HEK293 (cell line): ENCODE data around the gene DPP9.

Experiments
- CTCF ChIA-PET: fragments of 350-600 bp; formaldehyde crosslinking; extraction: SDS; loops from one replicate; lab custom pipeline; 2021; ENCODE audit warnings: antibody characterized with exemption; lab: Yijun Ruan, JAX
- POLR2A ChIA-PET: fragments of 300-600 bp; formaldehyde crosslinking; extraction: SDS; loops from one replicate; lab custom pipeline; 2020; ENCODE audit warnings: antibody characterized with exemption, inconsistent platforms; lab: Yijun Ruan, JAX
- H3K27ac ChIP-seq: fragments of 200-500 bp; sonication (Bioruptor generic); 2 replicates; pipeline ENCODE4 v1.5.1; 2014; ENCODE audit warnings: low read depth, low read length, control low read depth, inconsistent platforms; ENCODE audit errors: extremely low read depth
- H3K36me3 ChIP-seq, 2 experiments: fragments of 200-500 bp in 1 of 2; sonication (Bioruptor generic) in 1 of 2; 1 replicate in 1 of 2; 2 replicates in 1 of 2; pipeline ENCODE4 v1.5.1; 2014 to 2017; ENCODE audit warnings: inconsistent platforms in 2 of 2, low read length in 2 of 2; ENCODE audit not compliant: control insufficient read depth in 2 of 2, insufficient read depth in 1 of 2
- H3K4me1 ChIP-seq: fragments of 200-500 bp; sonication (Bioruptor generic); 2 replicates; pipeline ENCODE4 v1.5.1; 2014; ENCODE audit warnings: mild to moderate bottlenecking, low read length, inconsistent platforms; ENCODE audit not compliant: control insufficient read depth, insufficient read depth
- H3K4me3 ChIP-seq: 2 replicates; pipeline ENCODE4 v1.5.1; 2011; ENCODE audit warnings: low read depth, mild to moderate bottlenecking, control low read depth, low read length, moderate library complexity
- H3K9me3 ChIP-seq: fragments of 200-500 bp; sonication (Bioruptor generic); 2 replicates; pipeline ENCODE4 v1.5.1; 2014; ENCODE audit warnings: low read depth, low read length, inconsistent platforms; ENCODE audit not compliant: control insufficient read depth, insufficient read depth
- MZF1 ChIP-seq: fragments of 450-650 bp; formaldehyde crosslinking; IDR thresholded peaks from 2 replicates; pipeline ENCODE4 v1.5.1; 2017; ENCODE audit warnings: missing biosample characterization, missing genetic modification characterization, borderline replicate concordance
- SALL2 ChIP-seq: fragments of 450-650 bp; formaldehyde crosslinking; IDR thresholded peaks from 2 replicates; pipeline ENCODE4 v1.5.0; 2017; ENCODE audit warnings: missing biosample characterization, mild to moderate bottlenecking, missing genetic modification characterization, borderline replicate concordance
- YY1 ChIP-seq: fragments of 450-650 bp; formaldehyde crosslinking; IDR thresholded peaks from 2 replicates; pipeline ENCODE4 v1.5.1; 2018; ENCODE audit warnings: missing biosample characterization, missing genetic modification characterization
- ZNF366 ChIP-seq: fragments of 450-650 bp; formaldehyde crosslinking; conservative IDR thresholded peaks from 2 replicates; pipeline ENCODE4 v1.5.1; 2016; ENCODE audit warnings: missing biosample characterization, missing genetic modification characterization
- ZNF561 ChIP-seq: fragments of 450-650 bp; IDR thresholded peaks from 2 replicates; pipeline ENCODE4 v1.5.1; 2018; ENCODE audit warnings: missing biosample characterization, missing genetic modification characterization, borderline replicate concordance
- ZNF626 ChIP-seq: fragments of 450-650 bp; sonication (Bioruptor Pico); formaldehyde crosslinking; IDR thresholded peaks from 2 replicates; pipeline ENCODE4 v1.5.1; 2018; ENCODE audit warnings: missing biosample characterization, missing genetic modification characterization, inconsistent platforms
- ZNF654 ChIP-seq: fragments of 450-650 bp; formaldehyde crosslinking; IDR thresholded peaks from 2 replicates; pipeline ENCODE4 v1.5.1; 2016; ENCODE audit warnings: low read depth, missing biosample characterization, missing genetic modification characterization
- TF ChIP-seq, protein P1 (sequence below): fragments of 450-650 bp; formaldehyde crosslinking; IDR thresholded peaks from 2 replicates; pipeline ENCODE4 v1.5.1; 2016; ENCODE audit warnings: missing biosample characterization, missing genetic modification characterization
- TF ChIP-seq, protein P2 (sequence below): fragments of 450-650 bp; formaldehyde crosslinking; IDR thresholded peaks from 2 replicates; pipeline ENCODE4 v1.5.1; 2017; ENCODE audit warnings: missing biosample characterization, missing genetic modification characterization
- TF ChIP-seq, protein P3 (sequence below): fragments of 450-650 bp; formaldehyde crosslinking; IDR thresholded peaks from 2 replicates; pipeline ENCODE4 v1.5.1; 2016; ENCODE audit warnings: missing biosample characterization, missing genetic modification characterization
- TF ChIP-seq, protein P4 (sequence below): fragments of 450-650 bp; formaldehyde crosslinking; IDR thresholded peaks from 2 replicates; pipeline ENCODE4 v1.5.1; 2016; ENCODE audit warnings: missing biosample characterization, missing genetic modification characterization, borderline replicate concordance
- TF ChIP-seq, protein P5 (sequence below): fragments of 450-650 bp; formaldehyde crosslinking; IDR thresholded peaks from 2 replicates; pipeline ENCODE4 v1.5.1; 2016; ENCODE audit warnings: missing biosample characterization, missing genetic modification characterization, borderline replicate concordance

The DPP9 gene

DNA sequence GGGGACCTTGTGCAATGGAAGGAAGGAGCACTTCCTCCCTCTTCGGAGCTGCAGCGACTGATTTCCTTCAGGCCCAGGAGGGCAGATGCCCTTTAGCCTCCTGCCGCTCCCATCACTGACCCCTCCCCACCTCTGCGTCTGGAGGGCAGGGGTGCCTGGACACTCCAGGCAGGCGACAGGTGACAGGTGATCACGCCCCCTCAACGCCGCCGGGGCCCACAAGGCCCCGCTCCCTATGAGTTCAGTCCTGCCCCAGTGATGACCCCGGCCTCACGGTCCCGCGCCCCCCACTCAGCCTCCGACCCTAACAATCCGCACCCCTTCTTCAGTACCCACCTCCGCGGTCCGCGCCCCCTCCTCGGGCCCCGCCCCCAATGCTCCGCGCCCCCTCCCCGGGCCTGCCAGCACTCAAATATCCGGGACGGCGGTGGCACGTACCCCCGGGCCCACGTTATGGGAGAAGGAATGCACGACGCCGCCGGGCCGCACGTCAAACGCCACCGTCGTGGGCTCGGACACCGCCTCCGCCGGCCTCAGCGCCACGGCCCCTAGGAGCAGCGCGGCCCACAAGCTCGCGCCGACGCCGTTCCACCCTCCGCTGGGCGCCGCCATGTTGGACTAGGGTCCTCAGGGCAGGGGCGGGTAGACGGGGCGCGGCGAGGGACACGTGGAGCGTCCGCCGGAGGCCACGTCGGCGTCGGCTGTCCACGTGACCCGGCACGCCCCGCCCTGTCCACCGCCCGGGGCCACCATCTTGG is 53.7 kb downstream of the DPP9 start, which contains the start of gene MYDGF (continued):
- TF ChIP-seq, protein P1, sequence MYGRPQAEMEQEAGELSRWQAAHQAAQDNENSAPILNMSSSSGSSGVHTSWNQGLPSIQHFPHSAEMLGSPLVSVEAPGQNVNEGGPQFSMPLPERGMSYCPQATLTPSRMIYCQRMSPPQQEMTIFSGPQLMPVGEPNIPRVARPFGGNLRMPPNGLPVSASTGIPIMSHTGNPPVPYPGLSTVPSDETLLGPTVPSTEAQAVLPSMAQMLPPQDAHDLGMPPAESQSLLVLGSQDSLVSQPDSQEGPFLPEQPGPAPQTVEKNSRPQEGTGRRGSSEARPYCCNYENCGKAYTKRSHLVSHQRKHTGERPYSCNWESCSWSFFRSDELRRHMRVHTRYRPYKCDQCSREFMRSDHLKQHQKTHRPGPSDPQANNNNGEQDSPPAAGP (tag by site-specific recombination) = peak; percentile 62; the same call in 1 of the 2 replicates
- TF ChIP-seq YY1 (tag by site-specific recombination) = peak; percentile 94
- TF ChIP-seq, protein P2, sequence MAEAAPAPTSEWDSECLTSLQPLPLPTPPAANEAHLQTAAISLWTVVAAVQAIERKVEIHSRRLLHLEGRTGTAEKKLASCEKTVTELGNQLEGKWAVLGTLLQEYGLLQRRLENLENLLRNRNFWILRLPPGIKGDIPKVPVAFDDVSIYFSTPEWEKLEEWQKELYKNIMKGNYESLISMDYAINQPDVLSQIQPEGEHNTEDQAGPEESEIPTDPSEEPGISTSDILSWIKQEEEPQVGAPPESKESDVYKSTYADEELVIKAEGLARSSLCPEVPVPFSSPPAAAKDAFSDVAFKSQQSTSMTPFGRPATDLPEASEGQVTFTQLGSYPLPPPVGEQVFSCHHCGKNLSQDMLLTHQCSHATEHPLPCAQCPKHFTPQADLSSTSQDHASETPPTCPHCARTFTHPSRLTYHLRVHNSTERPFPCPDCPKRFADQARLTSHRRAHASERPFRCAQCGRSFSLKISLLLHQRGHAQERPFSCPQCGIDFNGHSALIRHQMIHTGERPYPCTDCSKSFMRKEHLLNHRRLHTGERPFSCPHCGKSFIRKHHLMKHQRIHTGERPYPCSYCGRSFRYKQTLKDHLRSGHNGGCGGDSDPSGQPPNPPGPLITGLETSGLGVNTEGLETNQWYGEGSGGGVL (tag by site-specific recombination) = peak; percentile 51
- TF ChIP-seq ZNF654 (tag by site-specific recombination) = no peak
- TF ChIP-seq, protein P3, sequence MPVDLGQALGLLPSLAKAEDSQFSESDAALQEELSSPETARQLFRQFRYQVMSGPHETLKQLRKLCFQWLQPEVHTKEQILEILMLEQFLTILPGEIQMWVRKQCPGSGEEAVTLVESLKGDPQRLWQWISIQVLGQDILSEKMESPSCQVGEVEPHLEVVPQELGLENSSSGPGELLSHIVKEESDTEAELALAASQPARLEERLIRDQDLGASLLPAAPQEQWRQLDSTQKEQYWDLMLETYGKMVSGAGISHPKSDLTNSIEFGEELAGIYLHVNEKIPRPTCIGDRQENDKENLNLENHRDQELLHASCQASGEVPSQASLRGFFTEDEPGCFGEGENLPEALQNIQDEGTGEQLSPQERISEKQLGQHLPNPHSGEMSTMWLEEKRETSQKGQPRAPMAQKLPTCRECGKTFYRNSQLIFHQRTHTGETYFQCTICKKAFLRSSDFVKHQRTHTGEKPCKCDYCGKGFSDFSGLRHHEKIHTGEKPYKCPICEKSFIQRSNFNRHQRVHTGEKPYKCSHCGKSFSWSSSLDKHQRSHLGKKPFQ (tag by site-specific recombination) = no peak
- TF ChIP-seq SALL2 (tag by site-specific recombination) = no peak
- TF ChIP-seq, all 188 proteins: peak for 32

DNA sequence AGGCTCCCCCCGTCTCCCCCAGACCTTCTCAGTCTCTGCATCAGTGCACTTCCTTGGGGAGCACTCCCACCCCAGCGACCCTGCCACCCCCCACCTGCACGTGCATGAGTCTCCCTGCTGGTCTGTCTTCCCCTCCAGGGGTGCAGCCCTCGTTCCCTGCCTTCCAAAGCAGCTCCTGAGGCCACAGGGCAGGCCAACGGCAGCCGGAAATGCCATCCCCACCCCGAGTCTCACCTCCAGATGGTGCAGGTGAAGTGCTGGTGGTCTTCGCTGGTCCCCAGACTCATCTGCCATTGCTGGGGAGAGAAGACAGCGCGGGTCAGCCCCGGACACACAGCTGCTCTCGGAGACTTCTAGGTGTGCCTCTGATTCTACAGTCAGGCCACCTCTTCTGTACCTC is 59.0 kb downstream of the DPP9 start:
- Histone ChIP-seq H3K4me3 (no peak overlapping the region), H3K36me3 (peaks cover 19 to 74% of the 10 kb centered on the region in 2 experiments; a peak in 2 of 3 replicates), H3K4me1 (no peaks in the 10 kb centered on the region), H3K27ac (no peak overlapping the region), H3K9me3 (no peaks in the 10 kb centered on the region)
- TF ChIP-seq, protein P4, sequence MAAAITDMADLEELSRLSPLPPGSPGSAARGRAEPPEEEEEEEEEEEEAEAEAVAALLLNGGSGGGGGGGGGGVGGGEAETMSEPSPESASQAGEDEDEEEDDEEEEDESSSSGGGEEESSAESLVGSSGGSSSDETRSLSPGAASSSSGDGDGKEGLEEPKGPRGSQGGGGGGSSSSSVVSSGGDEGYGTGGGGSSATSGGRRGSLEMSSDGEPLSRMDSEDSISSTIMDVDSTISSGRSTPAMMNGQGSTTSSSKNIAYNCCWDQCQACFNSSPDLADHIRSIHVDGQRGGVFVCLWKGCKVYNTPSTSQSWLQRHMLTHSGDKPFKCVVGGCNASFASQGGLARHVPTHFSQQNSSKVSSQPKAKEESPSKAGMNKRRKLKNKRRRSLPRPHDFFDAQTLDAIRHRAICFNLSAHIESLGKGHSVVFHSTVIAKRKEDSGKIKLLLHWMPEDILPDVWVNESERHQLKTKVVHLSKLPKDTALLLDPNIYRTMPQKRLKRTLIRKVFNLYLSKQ = no peak
- no peak for TF ChIP-seq MZF1
- no peak for TF ChIP-seq ZNF626 (tag by site-specific recombination)
- no peak for TF ChIP-seq ZNF366
- TF ChIP-seq, protein P5, sequence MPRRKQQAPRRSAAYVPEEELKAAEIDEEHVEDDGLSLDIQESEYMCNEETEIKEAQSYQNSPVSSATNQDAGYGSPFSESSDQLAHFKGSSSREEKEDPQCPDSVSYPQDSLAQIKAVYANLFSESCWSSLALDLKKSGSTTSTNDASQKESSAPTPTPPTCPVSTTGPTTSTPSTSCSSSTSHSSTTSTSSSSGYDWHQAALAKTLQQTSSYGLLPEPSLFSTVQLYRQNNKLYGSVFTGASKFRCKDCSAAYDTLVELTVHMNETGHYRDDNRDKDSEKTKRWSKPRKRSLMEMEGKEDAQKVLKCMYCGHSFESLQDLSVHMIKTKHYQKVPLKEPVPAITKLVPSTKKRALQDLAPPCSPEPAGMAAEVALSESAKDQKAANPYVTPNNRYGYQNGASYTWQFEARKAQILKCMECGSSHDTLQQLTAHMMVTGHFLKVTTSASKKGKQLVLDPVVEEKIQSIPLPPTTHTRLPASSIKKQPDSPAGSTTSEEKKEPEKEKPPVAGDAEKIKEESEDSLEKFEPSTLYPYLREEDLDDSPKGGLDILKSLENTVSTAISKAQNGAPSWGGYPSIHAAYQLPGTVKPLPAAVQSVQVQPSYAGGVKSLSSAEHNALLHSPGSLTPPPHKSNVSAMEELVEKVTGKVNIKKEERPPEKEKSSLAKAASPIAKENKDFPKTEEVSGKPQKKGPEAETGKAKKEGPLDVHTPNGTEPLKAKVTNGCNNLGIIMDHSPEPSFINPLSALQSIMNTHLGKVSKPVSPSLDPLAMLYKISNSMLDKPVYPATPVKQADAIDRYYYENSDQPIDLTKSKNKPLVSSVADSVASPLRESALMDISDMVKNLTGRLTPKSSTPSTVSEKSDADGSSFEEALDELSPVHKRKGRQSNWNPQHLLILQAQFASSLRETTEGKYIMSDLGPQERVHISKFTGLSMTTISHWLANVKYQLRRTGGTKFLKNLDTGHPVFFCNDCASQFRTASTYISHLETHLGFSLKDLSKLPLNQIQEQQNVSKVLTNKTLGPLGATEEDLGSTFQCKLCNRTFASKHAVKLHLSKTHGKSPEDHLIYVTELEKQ = no peak
- no peak for TF ChIP-seq ZNF561
- ChIA-PET POLR2A (interaction anchor here (0.6 kb wide), 1 partner anchor 20 kb away, joined by 11 read pairs; no protein-coding TSS in a partner anchor), CTCF (no interaction called here)
